ENCODE measurements around the gene SEC23B.

GRCh38 chr20:18515973-18516372 is 8.2 kb downstream of the SEC23B start:
- TF ChIP-seq CTCF (IDR thresholded peaks at IDR 0.05) (no peak), POLR2A (IDR thresholded peaks at IDR 0.05) (no peak), POLR2AphosphoS5 (IDR thresholded peaks at IDR 0.05) (no peak)
